ENCODE measurements around the gene ASB1.

DNA sequence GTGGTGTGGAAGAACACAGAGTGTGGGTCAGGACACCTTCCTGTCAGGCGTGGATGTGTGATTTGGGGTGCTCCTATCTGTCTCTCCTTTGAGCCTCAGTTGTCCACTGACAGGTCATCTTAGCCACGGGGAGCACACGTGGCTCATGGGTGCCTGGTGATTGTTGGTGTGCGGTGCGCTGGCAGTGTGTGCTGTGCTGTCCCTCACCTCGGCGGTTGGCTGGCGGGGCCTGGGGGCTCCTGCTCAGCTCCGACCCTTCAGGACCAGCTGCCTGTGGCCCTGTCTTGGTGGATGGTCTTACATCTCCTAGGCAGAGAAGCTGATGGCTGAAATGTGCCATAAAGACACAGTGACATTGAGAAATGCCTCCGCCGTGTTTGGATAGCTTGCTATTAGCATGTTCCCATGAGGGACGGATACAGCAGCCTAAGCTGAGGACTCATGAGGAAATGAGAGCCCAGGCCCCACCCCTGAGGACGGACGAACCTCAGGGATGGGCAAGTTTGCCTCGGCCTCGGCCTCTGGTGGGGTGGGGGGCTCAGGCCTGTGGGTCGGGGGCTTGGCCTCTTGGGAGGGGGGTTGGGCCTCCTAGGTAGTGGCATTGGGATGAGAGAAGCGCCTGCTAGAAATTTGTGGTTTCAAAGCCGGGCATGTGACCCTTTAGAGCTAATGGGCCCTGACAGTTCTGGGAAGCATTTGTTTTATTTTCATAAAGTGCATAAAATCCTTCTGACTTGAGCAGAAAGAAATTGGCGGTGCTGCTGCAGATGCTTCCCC is 20.3 kb upstream of the ASB1 start:
- TF ChIP-seq POLR2A (IDR thresholded peaks at IDR 0.05) (no peak), POLR2AphosphoS5 (IDR thresholded peaks at IDR 0.05) (no peak)
- TF ChIP-seq, protein P1, sequence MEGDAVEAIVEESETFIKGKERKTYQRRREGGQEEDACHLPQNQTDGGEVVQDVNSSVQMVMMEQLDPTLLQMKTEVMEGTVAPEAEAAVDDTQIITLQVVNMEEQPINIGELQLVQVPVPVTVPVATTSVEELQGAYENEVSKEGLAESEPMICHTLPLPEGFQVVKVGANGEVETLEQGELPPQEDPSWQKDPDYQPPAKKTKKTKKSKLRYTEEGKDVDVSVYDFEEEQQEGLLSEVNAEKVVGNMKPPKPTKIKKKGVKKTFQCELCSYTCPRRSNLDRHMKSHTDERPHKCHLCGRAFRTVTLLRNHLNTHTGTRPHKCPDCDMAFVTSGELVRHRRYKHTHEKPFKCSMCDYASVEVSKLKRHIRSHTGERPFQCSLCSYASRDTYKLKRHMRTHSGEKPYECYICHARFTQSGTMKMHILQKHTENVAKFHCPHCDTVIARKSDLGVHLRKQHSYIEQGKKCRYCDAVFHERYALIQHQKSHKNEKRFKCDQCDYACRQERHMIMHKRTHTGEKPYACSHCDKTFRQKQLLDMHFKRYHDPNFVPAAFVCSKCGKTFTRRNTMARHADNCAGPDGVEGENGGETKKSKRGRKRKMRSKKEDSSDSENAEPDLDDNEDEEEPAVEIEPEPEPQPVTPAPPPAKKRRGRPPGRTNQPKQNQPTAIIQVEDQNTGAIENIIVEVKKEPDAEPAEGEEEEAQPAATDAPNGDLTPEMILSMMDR (IDR thresholded peaks at IDR 0.05), result no peak
